Measurements from ENCODE around the gene LPP.

LPP gene

GRCh38 chr3:188168648-188169047, 14.7 kb downstream of the LPP start:
- DNase-seq, result no peak

GRCh38 chr3:188169830-188170455, 16.0 kb downstream of the LPP start:
- peak in 11 of 56 donors; percentile 7 to 38 (median 22) for DNase-seq

GRCh38 chr3:188170461-188171459, 16.8 kb downstream of the LPP start:
- DNase-seq, result no peak

- DNase-seq, result no peak
Measured at GRCh38 chr3:188171682-188172467, 17.9 kb downstream of the LPP start.

- peak in 3 of 56 donors; percentile 3 to 7 (median 5) for DNase-seq
Measured at GRCh38 chr3:188174317-188175044, 20.5 kb downstream of the LPP start.

GRCh38 chr3:188176476-188176875, 22.5 kb downstream of the LPP start:
- DNase-seq, result no peak

GRCh38 chr3:188176884-188177283, 22.9 kb downstream of the LPP start:
- DNase-seq, result no peak

GRCh38 chr3:188177721-188178120, 23.8 kb downstream of the LPP start:
- DNase-seq, result no peak

GRCh38 chr3:188178293-188178936, 24.5 kb downstream of the LPP start:
- DNase-seq, result no peak

GRCh38 chr3:188179006-188179966, 25.3 kb downstream of the LPP start:
- no peak for DNase-seq

- no peak for DNase-seq
Measured at GRCh38 chr3:188180114-188180513, 26.2 kb downstream of the LPP start.

GRCh38 chr3:188183452-188183851, 29.5 kb downstream of the LPP start:
- DNase-seq, result no peak

- DNase-seq, result no peak
Measured at GRCh38 chr3:188184160-188184559, 30.2 kb downstream of the LPP start.

- no peak for DNase-seq
Measured at GRCh38 chr3:188184649-188185048, 30.7 kb downstream of the LPP start.

GRCh38 chr3:188185717-188186251, 31.8 kb downstream of the LPP start:
- peak in 4 of 56 donors; percentile 5 to 26 (median 14) for DNase-seq

- DNase-seq, result no peak
Measured at GRCh38 chr3:188187053-188187452, 33.1 kb downstream of the LPP start.

GRCh38 chr3:188188911-188189310, 35.0 kb downstream of the LPP start:
- no peak for DNase-seq

- DNase-seq, result no peak
Measured at GRCh38 chr3:188191460-188191859, 37.5 kb downstream of the LPP start.

GRCh38 chr3:188192034-188192433, 38.1 kb downstream of the LPP start:
- DNase-seq, result no peak

All from amygdala (tissue), 56 donors.